Panc1 (cell line): ENCODE measurements around the gene SLC2A1. TPM values are rescaled to one million over a fixed set of nuclear protein-coding genes. Genes with fewer than 3 reads are reported as not detected.

ENCODE experiments used
- ATAC-seq: fragments of 200-7000 bp; cut with Tn5 transposase; 2 replicates; pipeline ENCODE4 v1.9.1; 2020; ENCODE audit warnings: mild to moderate bottlenecking, moderate library complexity
- BruUV-seq: library from RNA; stranded (reverse); fragments of 400-500 nt; replicated peaks from 2 replicates; lab custom pipeline; 2021; lab: Mats Ljungman, UMichigan
- CTCF ChIA-PET: fragments of 300-600 bp; sonication (Branson Sonifier 250); formaldehyde crosslinking; loops from one replicate; lab custom pipeline; 2022; ENCODE audit warnings: antibody characterized with exemption; lab: Charles Lee
- POLR2A ChIA-PET: fragments of 300-600 bp; sonication (Branson Sonifier 250); formaldehyde crosslinking; loops from one replicate; lab custom pipeline; 2022; ENCODE audit warnings: antibody characterized with exemption; lab: Charles Lee
- DNase-seq: peaks from one replicate; pipeline ENCODE4 v3.0.0-alpha.2; 2010; ENCODE audit warnings: low read depth, low spot score
- H3K27ac ChIP-seq: 2 replicates; pipeline ENCODE4 v1.5.1; 2011; ENCODE audit warnings: mild to moderate bottlenecking, low read length, inconsistent platforms
- H3K27me3 ChIP-seq: fragments of 200-500 bp; sonication (Bioruptor generic); 2 replicates; pipeline ENCODE4 v1.6.0; 2014; ENCODE audit warnings: low read length, inconsistent platforms; ENCODE audit not compliant: control insufficient read depth, insufficient read depth
- H3K36me3 ChIP-seq: fragments of 200-500 bp; sonication (Bioruptor generic); 2 replicates; pipeline ENCODE4 v1.5.1; 2014; ENCODE audit warnings: inconsistent platforms, mild to moderate bottlenecking, low read length, moderate library complexity; ENCODE audit not compliant: control insufficient read depth, insufficient read depth
- H3K4me1 ChIP-seq: 2 replicates; pipeline ENCODE4 v1.5.1; 2011; ENCODE audit warnings: inconsistent platforms, mild to moderate bottlenecking, low read length, moderate library complexity; ENCODE audit not compliant: control insufficient read depth, insufficient read depth
- H3K4me3 ChIP-seq, 2 experiments: 2 replicates each; pipeline ENCODE4 v1.5.1; 2011 to 2012; ENCODE audit warnings: low read depth in 2 of 2, low read length in 2 of 2, mild to moderate bottlenecking in 2 of 2, inconsistent platforms in 1 of 2, moderate library complexity in 1 of 2
- H3K9me3 ChIP-seq: fragments of 200-500 bp; sonication (Bioruptor generic); 2 replicates; pipeline ENCODE4 v1.5.1; 2014; ENCODE audit warnings: low read depth, mild to moderate bottlenecking, inconsistent platforms, low read length, moderate library complexity; ENCODE audit not compliant: control insufficient read depth, insufficient read depth
- POLR2AphosphoS5 ChIP-seq: IDR thresholded peaks from 2 replicates; pipeline ENCODE4 v1.6.1; 2012; ENCODE audit warnings: mild to moderate bottlenecking, low read depth, low read length, moderate library complexity
- SIN3A ChIP-seq: IDR thresholded peaks from 2 replicates; pipeline ENCODE4 v1.6.1; 2012; ENCODE audit warnings: low read depth, mild to moderate bottlenecking, low read length, moderate library complexity, borderline replicate concordance; ENCODE audit not compliant: insufficient read depth
- TCF7L2 ChIP-seq: IDR thresholded peaks from 2 replicates; pipeline ENCODE4 v1.6.1; 2011; ENCODE audit warnings: mild to moderate bottlenecking, low read depth, low read length, inconsistent platforms
- in situ Hi-C: cut with HindIII; loops from 2 replicates; pipeline ENCODE4 v1.10.0; 2016; ENCODE audit warnings: low sequenced_read_pairs, low pct_unique_long_range_greater_than_20kb
- intact Hi-C: fragments of 100-400 bp; cut with micrococcal nuclease; formaldehyde crosslinking; loops from one replicate; pipeline ENCODE4 v1.10.0; 2022; ENCODE audit not compliant: unreplicated experiment
- total RNA-seq: library from RNA; stranded (reverse); gene quantifications from one replicate; pipeline ENCODE4 v1.2.1, GENCODE V29; 2021; ENCODE audit not compliant: unreplicated experiment
- TF ChIP-seq, protein P1 (sequence below), 2 experiments: IDR thresholded peaks; 2 replicates each; pipeline ENCODE4 v1.6.1; 2011 to 2012; ENCODE audit warnings: low read depth in 2 of 2, control low read depth in 1 of 2, low read length in 1 of 2, mild to moderate bottlenecking in 1 of 2, moderate library complexity in 1 of 2; ENCODE audit not compliant: insufficient read depth in 1 of 2
- TF ChIP-seq, protein P2 (sequence below): fragments of 450-650 bp; IDR thresholded peaks from 2 replicates; pipeline ENCODE4 v1.5.1; 2017; ENCODE audit warnings: mild to moderate bottlenecking

Gene SLC2A1
- total RNA-seq, 1 experiment from 2014 or later: 32.9 TPM

DNA sequence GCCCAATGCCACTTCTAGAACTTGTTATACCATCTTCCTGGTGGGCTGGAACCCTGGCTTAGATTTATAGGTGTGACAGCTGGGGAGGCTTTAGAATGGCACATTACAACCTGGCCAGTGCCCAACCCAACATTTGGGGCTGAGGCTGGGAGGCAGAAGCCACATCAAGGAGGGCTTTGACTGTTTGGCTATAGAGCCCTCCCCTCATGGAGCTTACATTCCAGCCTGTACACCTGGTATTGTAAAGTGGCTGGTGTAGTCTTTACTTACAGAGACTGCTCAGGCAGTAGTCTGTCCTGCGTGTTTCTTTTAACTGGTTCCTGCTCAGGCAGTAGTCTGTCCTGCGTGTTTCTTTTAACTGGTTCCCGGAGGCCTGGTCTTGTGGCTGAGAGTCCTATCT is 10.0 kb upstream of the SLC2A1 start:
- in situ Hi-C loops (no loop called here), intact Hi-C loops (no loop called here)
- Histone ChIP-seq H3K4me1 (peaks cover 14% of the 10 kb centered on the region), H3K27me3 (no peaks in the 10 kb centered on the region), H3K36me3 (no peaks in the 10 kb centered on the region), H3K27ac (peak overlapping the region; percentile 15; the same call in 1 of the 2 replicates), H3K4me3 (no peak overlapping the region), H3K9me3 (no peaks in the 10 kb centered on the region)
- ATAC-seq (no peak), DNase-seq (no peak)
- ChIA-PET CTCF (no interaction called here), POLR2A (no interaction called here)
- TF ChIP-seq, protein P1, sequence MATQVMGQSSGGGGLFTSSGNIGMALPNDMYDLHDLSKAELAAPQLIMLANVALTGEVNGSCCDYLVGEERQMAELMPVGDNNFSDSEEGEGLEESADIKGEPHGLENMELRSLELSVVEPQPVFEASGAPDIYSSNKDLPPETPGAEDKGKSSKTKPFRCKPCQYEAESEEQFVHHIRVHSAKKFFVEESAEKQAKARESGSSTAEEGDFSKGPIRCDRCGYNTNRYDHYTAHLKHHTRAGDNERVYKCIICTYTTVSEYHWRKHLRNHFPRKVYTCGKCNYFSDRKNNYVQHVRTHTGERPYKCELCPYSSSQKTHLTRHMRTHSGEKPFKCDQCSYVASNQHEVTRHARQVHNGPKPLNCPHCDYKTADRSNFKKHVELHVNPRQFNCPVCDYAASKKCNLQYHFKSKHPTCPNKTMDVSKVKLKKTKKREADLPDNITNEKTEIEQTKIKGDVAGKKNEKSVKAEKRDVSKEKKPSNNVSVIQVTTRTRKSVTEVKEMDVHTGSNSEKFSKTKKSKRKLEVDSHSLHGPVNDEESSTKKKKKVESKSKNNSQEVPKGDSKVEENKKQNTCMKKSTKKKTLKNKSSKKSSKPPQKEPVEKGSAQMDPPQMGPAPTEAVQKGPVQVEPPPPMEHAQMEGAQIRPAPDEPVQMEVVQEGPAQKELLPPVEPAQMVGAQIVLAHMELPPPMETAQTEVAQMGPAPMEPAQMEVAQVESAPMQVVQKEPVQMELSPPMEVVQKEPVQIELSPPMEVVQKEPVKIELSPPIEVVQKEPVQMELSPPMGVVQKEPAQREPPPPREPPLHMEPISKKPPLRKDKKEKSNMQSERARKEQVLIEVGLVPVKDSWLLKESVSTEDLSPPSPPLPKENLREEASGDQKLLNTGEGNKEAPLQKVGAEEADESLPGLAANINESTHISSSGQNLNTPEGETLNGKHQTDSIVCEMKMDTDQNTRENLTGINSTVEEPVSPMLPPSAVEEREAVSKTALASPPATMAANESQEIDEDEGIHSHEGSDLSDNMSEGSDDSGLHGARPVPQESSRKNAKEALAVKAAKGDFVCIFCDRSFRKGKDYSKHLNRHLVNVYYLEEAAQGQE (IDR thresholded peaks at IDR 0.05; ENCODE audit: insufficient read depth in 1 of 2, low read depth in 2 of 2, low read length in 1 of 2): no peak
- TF ChIP-seq TCF7L2 (no peak), SIN3A (no peak), POLR2AphosphoS5 (no peak)
- TF ChIP-seq, protein P2, sequence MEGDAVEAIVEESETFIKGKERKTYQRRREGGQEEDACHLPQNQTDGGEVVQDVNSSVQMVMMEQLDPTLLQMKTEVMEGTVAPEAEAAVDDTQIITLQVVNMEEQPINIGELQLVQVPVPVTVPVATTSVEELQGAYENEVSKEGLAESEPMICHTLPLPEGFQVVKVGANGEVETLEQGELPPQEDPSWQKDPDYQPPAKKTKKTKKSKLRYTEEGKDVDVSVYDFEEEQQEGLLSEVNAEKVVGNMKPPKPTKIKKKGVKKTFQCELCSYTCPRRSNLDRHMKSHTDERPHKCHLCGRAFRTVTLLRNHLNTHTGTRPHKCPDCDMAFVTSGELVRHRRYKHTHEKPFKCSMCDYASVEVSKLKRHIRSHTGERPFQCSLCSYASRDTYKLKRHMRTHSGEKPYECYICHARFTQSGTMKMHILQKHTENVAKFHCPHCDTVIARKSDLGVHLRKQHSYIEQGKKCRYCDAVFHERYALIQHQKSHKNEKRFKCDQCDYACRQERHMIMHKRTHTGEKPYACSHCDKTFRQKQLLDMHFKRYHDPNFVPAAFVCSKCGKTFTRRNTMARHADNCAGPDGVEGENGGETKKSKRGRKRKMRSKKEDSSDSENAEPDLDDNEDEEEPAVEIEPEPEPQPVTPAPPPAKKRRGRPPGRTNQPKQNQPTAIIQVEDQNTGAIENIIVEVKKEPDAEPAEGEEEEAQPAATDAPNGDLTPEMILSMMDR: no peak
- BruUV-seq: no TSS peak

GRCh38 chr1:42966688-42967612 is 8.3 kb upstream of the SLC2A1 start:
- H3K36me3 ChIP-seq: no peaks in the 10 kb centered on the region
- peak overlapping the region; percentile 80 for H3K27ac ChIP-seq
- in situ Hi-C loops: no loop called here
- H3K4me3 ChIP-seq: peak overlapping the region in 1 of 2 experiments; percentile 2; a peak in 1 of 4 replicates
- ATAC-seq: peak; percentile 94
- TF ChIP-seq TCF7L2 (no peak), POLR2AphosphoS5 (0 out of 2 replicates have a peak, but pooled peaks have one; percentile 40)
- peaks cover 21% of the 10 kb centered on the region for H3K4me1 ChIP-seq
- no peaks in the 10 kb centered on the region for H3K27me3 ChIP-seq
- BruUV-seq: no TSS peak
- CTCF ChIA-PET: interaction anchor here (0.8 to 1.2 kb wide), 2 partner anchors 44 to 107 kb away, joined by 3 to 5 read pairs; no protein-coding TSS in a partner anchor
- H3K9me3 ChIP-seq: no peaks in the 10 kb centered on the region
- intact Hi-C loops: no loop called here
- POLR2A ChIA-PET: interaction anchor here (0.5 kb wide), 1 partner anchor 1025 kb away, joined by 4 read pairs; no protein-coding TSS in a partner anchor
- DNase-seq: peak; percentile 89
